Dedifferentiated amniotic fluid mesenchymal stem cell (primary cell): ENCODE results near the gene IL10RA.
A peak's percentile ranks its signal among the peaks of the same experiment; 100 is the strongest.
"Not testable (repeated sequence)": the region's sequence is repeated elsewhere in the genome, so short reads cannot be mapped to it uniquely, and the experiment has no call there.

Source experiments
- DNase-seq: peaks from one replicate; pipeline ENCODE4 v3.0.0-alpha.2; 2016; ENCODE audit errors: extremely low spot score

Gene IL10RA

DNA sequence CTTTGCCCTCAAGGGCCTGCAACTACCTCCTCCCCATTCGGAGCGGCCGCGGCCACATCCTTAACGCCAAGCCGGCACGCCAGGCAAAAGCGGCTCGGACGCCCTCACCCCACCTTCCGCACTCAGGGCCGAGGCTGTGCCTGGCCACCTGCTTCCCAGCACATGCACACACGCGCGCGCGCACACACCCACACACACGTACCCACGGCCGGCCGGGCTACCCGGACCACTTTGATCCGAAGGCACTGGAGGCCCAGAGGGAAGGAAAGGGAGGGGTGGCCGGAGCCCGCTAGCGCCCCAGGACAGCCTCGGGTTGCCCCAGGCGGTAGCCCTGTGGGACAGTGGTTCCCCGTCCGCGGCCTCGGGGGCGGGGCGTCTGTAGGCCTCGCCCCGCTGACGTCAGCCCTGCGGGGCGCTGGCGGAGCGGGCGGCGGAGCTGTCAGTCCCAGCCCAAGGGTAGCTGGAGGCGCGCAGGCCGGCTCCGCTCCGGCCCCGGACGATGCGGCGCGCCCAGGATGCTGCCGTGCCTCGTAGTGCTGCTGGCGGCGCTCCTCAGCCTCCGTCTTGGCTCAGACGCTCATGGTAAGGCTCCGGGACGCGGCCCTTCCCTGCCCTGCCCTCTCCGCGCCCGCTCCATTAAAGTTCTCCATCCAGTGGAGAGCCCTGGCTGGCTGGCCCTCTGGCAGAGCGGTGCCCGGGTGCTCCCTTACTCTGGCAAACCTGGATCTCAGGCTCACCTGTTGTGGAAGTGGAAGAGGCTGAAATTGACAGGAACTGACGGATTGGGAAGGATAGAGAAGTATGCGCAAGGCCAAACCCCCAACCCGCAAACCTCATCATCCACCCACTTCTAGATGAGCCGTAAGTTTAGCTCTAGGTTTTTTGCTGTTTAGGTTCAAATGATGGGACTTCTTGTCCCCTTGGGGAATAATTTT lies at the start of gene IL10RA:
Gene IL10RA, plus strand, starts transcription at position 442 of the 935 bp plus-strand sequence. Its CDS starts 74 bp downstream, at position 516.
- no peak for DNase-seq

DNA sequence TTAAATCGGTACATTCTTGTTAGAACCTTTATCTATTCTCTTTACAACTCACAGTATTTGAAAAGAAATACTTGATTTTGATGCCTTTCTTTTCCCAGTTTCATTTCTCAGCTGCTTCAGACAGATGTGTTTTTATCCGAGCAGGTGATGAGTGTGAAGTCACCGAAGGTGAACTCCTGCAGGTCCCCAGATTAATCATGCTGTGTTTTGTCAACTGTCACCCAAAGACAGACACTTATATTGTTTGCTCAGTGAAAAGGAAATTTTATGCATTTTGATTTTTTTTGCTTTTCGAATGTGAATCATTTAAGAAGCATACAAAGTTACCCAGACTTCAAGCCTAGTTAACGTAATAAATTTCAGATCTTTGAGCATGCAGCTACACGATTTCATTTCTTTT lies 49.2 kb upstream of the IL10RA start:
- no peak for DNase-seq

DNA sequence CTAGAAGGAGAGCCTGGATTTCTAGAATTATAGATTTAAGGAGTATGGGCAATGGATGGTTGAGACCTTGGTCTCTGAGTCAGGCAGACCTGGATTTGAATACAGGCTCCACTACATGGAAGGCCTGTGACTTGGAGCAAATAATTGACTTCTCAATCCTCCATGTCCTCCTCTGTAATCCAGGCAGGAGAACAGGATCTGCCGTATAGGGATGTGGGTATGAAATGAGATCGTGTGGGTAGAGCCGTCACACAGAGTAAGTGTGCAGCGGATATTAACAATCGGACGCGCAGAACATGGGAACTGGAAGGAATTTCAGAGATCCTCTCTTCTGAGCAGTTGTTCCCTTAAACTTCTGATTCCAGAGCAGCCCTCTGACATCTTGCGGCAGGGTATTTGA lies 45.5 kb upstream of the IL10RA start:
- no peak for DNase-seq

DNA sequence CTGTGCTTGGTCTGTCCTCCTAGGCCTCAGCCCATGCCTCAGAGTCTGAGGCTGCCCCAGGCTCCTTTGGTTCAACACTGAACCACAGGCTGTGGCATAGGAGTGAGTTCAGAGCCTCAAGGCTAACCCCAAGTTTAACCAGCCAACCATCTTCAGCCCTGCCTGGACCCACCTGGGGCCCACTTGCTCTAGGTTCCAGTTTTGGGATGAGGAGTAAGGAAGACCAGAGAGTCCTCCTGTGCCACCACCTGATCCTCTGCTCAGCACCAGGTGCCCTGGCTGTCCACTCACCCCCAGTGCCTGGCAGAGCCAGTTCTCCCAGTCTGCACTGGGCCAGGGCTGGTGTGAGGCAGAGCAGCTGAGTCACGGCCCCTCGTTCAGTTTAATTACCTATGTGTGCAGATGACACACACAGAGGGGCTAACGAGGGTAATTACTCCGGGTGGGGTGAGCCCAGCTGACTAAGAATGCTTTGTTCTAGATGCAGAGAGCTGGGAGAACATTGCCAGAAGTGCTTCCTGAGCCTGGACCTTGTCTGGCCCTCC lies 45.0 kb upstream of the IL10RA start:
- no peak for DNase-seq

DNA sequence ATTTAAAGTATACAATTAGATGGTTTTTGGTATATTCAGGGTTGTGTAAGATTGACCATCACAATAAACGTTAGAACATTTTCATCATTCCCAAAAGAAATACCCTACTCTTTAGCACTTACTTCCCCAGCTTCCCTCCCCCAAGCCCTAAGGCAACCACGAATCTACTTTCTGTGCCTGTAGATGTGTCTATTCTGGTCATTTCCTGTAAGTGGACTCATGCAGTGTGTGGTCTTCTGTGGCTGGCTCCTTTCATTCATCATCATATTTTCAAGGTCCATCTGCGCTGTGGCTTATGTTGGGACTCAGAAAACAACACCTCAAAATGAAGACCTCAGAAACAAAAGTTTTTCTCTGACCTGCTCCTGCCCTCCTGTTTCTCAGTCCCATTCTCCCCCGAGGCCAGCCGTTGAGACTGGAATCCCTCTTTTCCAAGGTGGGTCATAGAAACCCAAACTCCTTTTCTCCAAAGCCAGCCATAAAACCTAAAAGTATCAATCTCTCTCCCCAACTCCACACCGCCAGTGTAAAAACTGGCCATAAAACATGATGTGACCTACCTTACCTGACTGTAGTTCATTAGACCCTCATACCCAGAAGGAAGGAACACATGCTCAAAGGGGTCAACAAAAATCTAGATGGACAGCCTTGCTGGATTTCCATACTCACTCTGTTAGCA lies 44.1 kb upstream of the IL10RA start:
- DNase-seq: no peak

DNA sequence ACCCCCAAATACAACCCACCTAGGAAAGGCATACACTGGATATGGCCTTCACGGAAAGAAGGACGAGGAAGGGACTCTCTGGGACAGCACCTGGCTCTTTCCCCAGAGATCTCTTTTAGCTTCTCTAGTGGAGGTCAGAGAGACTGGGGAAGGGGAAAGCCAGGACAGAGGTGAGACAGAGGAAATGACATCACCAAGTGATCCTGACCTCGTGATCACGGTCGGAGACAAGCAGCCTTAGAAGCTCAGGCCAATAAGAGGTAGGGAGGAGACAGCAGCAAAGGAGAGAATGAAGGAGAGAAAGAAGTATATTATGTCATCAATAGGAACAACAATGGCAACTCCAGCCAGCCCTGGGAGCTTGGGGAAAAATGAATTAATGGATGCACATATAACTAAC lies 41.6 kb upstream of the IL10RA start:
- no peak for DNase-seq

DNA sequence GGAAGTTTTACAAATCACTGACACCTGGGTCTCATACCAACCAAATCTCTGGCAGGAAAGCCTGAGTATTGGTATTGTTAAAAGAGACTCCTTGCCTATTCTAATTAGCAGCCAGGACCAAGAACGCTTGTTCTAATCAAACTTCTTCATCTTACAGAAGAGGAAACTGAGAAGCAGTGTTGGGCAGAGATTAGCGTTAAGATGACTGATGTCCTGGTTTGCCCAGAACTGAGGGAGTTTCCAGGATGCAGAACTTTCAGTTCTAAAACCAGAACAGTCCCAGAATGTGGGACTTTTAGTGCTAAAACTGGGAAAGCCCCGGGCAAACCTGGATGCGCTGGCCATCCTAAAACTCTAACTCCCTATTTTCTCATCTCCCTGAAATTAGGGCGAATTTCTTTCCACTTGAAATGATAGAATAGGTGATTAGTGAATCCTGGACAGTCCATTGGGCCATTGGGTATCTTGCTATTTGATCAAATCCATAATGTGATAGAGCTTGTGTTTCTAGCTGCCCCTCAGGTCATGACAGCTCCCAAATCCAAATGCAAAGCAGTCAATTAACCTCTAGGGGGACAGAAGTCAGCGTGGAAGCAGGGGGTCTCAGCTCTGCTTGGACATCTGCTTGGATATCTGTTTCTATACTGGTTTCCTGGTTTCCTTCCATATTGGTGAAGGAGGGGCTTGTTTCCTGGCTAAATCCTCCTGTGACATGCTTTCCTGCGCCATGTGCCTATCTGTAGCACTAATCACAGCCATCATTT lies 41.0 kb upstream of the IL10RA start:
- DNase-seq: no peak

DNA sequence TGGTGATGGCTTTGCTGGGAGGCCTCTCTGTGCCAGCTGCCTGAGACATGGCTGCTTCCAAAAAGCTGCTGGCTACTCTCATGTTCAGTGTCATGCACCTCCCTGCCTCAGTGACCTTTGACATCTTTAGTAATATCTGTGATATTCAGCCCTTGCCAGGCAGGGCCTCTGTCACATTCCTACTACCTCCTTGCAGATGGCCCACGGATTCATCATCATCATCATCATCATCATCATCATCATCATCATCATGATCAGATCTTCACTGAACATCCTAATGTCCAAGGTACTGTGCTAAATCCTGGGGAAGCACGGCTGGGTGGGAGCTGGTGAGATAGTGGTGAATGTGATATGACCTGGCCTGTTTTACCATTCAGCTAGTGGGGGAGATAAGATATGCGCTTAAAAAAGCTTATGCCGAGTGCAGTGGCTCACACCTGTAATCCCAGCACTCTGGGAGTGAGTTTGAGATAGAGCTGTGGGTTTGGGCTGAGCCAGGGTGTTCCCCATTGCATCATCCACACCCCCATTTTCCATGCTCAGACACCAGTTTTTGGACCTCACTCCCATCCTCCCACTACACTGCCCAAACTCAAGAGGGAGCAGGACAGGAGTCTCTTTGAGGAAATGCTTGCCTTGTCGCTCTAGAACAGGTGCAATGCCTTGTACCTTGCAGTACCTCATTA lies 39.9 kb upstream of the IL10RA start:
- DNase-seq: no peak

DNA sequence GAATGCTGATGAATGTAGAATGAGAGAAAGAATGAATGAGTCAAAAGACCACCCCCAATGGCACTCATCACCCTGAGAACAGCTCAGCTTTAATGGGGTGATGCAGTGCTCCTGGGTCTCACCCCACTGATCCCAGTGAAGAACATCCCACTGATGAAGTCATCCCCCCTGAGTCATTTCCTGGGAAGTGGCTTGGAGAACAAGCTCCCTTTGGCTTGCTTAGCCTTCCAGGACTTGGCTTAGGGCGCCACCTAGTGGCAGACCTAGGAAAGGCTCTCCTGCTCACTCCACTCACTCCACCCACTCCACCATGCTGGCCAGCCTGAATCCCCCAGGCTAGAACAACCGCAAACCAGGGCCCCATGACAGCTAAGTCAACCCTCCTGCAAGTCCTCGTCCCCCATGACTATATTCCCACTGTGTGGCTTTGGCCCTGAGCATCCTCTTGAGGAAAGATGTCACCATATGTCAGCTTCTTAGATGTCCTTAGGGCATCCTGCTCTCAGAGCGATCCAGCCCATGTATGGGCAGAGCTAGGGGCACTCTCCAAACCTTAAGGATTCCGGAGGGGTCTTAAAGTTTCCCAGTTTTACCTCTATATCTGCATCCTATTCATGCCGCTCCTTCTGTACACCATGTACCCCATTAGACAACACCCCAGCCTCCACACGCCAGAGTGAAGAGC lies 39.2 kb upstream of the IL10RA start:
- peak; percentile 87 for DNase-seq

DNA sequence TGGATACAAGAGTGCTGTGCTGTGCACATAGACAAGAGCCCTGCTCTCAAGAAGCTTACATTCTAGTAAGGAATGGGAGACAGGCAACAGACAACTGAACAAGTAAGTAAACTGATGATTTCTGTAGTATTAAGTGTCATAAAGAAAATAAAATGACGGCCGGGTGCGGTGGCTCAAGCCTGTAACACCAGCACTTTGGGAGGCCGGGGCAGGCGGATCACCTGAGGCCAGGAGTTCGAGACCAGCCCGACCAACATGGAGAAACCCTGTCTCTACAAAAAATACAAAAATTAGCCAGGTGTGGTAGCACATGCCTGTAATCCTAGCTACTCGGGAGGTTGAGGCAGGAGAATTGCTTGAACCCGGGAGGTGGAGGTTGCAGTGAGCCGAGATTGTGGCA lies 38.4 kb upstream of the IL10RA start:
- DNase-seq: not testable (repeated sequence)

DNA sequence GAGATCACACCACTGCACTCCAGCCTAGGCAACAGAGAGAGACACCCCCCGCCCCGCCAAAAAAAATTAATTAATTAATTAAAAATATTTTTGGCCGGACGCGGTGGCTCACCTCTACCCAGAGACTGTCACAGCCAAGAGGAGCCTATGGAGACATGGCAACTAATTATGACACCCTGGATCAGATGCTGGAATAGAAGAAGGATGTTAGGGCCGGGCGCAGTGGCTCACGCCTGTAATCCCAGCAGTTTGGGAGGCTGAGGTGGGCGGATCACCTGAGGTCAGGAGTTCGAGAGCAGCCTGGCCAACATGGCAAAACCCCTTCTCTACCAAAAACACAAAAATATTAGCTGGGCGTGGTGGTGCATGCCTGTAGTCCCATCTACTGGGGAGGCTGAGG lies 37.7 kb upstream of the IL10RA start:
- DNase-seq: not testable (repeated sequence)

DNA sequence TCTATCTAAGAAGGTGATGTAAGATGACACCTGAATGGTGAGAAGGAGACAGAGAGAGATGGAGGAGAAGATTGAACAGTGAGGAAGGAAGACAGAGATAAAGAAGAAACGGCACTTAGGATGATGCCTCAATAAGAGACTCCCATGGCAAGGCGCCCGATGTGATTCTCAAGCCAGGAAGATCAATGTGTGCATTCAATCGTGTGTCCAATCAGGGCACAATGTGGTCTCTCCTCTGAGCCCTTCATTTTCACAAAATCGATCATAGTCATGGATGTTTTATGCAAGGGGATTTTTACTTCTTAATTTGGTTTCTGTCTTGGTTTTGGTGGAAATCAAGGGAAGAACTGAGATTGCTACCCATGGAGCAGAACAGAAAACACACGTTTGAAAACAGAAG lies 37.1 kb upstream of the IL10RA start:
- no peak for DNase-seq

DNA sequence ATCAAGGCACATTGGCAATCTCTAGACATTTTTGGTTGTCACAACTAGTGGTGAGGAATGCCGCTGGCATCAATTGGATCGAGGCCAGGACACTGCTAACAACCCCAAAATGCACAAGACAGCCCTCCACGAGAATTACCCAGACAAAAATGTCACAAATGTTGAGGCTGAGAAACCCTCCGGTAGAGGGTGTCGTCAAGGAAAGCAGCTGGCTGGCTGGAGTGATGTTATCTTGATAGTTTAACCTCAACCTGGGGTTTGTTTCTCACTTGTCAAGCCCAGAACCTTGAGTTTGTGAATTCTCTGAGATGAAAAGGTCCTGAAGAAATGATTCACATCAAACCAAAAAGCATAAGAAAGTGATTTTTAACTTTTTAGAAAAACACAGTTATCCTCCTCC lies 35.9 kb upstream of the IL10RA start:
- DNase-seq: no peak

DNA sequence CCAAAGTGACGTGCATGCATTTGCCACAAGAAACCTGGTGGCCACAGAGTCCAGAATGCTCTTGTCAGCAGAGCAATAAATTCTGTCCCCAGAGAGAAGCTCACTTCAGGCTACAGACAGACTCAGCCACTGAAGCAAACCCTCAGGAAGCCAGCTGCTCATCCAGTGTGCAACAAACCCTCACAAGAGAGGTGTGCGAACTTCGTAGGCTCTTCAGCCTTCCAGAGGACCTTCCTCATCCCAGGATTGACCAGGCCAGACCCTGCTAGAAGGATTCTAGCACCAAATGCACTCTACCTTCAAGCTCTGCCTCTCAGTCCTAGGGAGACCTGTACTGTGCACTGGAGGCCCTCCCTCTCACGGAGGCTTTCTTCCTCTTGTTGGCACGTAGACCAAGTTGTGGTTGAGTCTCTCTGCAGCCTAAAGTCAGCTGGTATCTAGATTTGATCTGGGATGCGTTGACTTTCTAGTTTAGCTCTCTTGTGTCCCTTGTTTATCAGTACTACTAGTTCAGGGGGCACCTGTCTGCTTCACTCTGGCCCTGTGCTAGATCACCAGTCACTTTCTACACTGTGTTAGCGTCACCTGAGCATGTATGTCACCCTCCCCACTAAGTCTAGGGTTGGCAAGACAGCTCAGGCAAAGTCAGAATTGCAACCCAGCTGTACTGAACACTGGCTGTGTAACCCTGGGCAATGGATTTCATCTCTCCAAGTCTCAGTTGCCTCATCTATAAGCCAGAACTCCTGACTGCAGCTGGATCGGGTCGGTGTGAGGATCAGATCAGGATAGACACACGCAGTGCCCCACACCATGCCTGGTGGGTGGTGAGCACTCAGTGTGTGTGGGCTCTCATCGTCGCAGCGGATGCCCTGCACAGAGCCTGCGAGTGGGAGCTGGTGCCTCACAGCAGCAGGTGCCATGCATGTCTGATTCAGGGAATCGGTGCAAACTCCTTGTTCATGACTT lies 34.9 kb upstream of the IL10RA start:
- no peak for DNase-seq

DNA sequence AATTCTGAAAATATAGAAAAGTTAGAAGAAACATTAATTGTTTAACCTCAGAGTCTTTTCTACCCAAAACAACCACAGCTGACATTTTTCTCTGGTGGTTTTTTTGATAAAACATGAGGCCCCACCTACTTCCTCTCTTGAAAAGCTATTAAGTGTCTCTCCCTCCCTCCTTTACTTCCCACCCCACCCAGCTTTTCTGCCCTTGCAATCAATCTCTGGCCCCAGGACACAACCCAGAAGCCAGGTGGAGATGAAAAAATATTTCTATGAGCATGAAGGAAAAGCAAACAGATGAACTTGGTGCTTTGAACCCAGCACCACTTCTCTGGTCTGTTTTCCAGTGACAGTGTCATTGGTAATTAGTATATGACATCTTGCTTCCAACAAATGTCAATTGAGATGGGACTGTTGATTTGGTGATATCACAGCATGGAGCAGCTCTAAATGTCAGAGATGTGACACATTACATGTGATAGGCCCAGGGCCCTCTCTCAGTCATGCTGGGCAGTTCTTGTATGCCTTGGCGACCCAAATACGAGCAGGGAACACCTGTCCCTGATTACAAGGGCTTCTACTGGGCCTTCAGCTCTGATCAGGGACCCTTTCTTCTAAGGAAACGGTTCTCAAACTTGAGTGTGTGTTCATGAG lies 33.0 kb upstream of the IL10RA start:
- no peak for DNase-seq

DNA sequence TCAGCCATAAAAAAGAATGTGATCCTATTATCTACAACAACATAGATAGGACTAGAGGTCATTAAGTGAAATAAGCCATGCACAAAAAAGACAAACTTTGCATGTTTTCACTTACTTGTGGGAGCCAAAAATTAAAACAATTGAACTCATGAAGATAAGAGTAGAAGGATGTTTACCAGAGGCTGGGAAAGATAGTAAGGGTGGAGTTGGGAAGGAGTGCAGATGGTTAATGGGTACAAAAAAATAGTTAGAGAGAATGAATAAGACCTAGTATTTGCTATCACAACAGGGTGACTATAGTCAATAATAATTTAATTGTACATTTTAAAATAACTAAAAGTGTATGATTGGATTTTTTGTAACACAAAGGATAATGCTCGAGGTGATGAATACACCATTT lies 27.2 kb upstream of the IL10RA start:
- no peak for DNase-seq

DNA sequence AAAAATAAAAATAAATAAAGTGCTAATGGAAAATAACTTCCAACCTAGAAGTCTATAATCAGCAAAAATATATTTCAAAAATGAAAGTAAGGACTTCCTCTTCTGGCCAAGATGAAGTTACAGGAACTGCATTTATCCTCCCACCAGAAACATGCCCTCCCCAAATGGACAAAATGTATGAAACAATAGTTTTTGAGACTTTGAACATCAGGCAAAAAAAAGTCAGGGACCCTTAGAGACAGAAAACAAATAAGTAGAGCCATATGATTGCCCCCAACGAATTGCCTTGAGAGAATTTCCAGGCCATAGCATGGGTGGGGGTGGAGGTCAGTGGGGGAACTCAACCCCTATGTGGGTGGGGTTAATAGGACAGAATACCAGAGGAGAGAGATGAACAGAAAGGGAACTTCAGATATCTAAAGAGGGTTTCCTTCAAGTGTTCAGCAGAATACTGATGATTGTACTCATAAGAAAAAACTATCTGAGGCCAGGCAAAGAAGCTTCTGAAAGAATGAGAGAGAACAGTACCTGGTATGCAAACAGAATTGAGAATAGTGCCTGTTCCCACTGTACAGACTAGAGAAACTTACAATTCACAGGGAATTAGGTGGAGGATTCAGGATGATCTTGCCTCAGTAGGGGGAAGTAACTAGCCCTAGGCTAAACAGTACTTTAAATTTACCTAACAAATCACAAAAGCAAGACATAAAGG lies 26.6 kb upstream of the IL10RA start:
- DNase-seq: no peak

DNA sequence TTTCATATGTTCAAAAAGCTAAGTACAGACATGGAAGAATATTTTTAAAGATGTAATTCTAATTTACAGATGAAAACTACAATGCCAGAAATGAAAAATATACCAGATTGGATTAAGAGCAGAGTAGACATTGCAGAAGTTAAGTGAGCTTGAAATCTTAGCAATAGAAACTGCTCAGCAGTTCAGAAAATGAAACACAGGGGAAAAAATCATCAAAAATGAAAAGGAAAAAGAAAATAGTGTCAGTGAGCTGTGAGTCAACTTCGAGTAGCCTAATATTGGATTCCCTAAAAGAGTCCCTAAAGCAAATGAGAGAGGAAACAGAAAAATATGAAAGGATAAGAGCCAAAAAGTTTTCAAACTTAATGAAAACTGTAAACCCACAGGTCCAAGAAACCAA lies 25.8 kb upstream of the IL10RA start:
- no peak for DNase-seq

DNA sequence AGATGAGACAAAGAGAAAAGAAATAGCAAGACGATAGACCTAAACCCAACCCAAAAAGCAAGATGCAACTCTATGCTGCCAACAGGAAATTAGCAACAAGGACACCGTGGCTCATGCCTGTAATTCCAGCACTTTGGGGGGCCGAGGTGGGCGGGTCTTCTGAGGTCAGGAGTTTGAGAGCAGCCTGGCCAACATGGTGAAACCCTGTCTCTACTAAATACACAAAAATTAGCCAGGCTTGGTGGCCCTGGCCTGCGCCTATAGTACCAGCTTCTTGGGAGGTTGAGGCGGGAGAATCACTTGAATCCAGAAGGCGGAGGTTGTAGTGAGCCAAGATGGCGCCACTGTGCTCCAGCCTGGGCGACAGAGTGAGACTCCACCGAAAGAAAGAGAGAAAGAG lies 24.3 kb upstream of the IL10RA start:
- no peak for DNase-seq
